Gastroesophageal sphincter (tissue), 4 donors: ENCODE measurements around the gene LDLRAD2. TPM values are rescaled to one million over a fixed set of nuclear protein-coding genes. Genes with fewer than 3 reads are reported as not detected.

Experiments
- ATAC-seq: fragments of 150-250 bp; one replicate; pipeline ENCODE4 v1.9.1; 2016; ENCODE audit warnings: mild to moderate bottlenecking, moderate library complexity
- H3K27ac ChIP-seq, 4 donors: fragments of 200-600 bp; sonication (generic) in 3 of 4; 1 replicate in 3 of 4; 2 replicates in 1 of 4; pipeline ENCODE4 v1.5.1; 2016 to 2019
- H3K27me3 ChIP-seq: fragments of 200-600 bp; sonication (generic); one replicate; pipeline ENCODE4 v1.5.1; 2019
- H3K36me3 ChIP-seq, 2 donors: fragments of 200-600 bp; sonication (generic); one replicate each; pipeline ENCODE4 v1.5.1; 2019; ENCODE audit warnings: control low read depth in 1 of 2
- H3K4me1 ChIP-seq, 3 donors: fragments of 200-600 bp; sonication (generic); 1 replicate in 2 of 3; 2 replicates in 1 of 3; pipeline ENCODE4 v1.5.1; 2016 to 2019; ENCODE audit warnings: control low read depth in 2 of 3
- H3K4me3 ChIP-seq, 2 donors: fragments of 200-600 bp; sonication (generic); one replicate each; pipeline ENCODE4 v1.5.1; 2019; ENCODE audit warnings: mild to moderate bottlenecking in 1 of 2, moderate library complexity in 1 of 2
- H3K9me3 ChIP-seq, 3 donors: fragments of 200-600 bp; sonication (generic); one replicate each; pipeline ENCODE4 v1.5.1; 2017 to 2019; ENCODE audit warnings: control low read depth in 2 of 3
- EP300 ChIP-seq: sonication (generic); formaldehyde crosslinking; IDR thresholded peaks from one replicate; pipeline ENCODE4 v1.6.1; 2017; ENCODE audit warnings: antibody characterized with exemption, mild to moderate bottlenecking
- POLR2A ChIP-seq, 2 donors: fragments of 450-650 bp; IDR thresholded peaks; one replicate each; pipeline ENCODE4 v1.6.1; 2017; ENCODE audit warnings: antibody characterized with exemption in 2 of 2, mild to moderate bottlenecking in 2 of 2, moderate library complexity in 1 of 2
- POLR2AphosphoS5 ChIP-seq: sonication (generic); formaldehyde crosslinking; IDR thresholded peaks from one replicate; pipeline ENCODE4 v1.6.1; 2017; ENCODE audit warnings: antibody characterized with exemption
- WGBS, 2 donors: methylation state at CpG; one replicate each; pipeline ENCODE4 v1.1.5; 2018; ENCODE audit warnings: low coverage in 1 of 2; 5-methylcytosine and 5-hydroxymethylcytosine counted together
- total RNA-seq, 4 donors: library from RNA; depleted of rRNA; stranded (reverse); fragments of >200 nt; gene quantifications; one replicate each; pipeline ENCODE4 v1.1.0, GENCODE V29; 2016
- TF ChIP-seq, protein P1 (sequence below), 4 experiments: fragments of 200-600 bp in 2 of 4; fragments of 450-650 bp in 2 of 4; sonication (generic) in 1 of 4; IDR thresholded peaks; one replicate each; pipeline ENCODE4 v1.5.1; 2017 to 2019; ENCODE audit warnings: antibody characterized with exemption in 4 of 4, mild to moderate bottlenecking in 2 of 4, moderate library complexity in 2 of 4

LDLRAD2 gene
- total RNA-seq, 4 donors from 2014 or later: 0.08 TPM; not detected in 3

DNA sequence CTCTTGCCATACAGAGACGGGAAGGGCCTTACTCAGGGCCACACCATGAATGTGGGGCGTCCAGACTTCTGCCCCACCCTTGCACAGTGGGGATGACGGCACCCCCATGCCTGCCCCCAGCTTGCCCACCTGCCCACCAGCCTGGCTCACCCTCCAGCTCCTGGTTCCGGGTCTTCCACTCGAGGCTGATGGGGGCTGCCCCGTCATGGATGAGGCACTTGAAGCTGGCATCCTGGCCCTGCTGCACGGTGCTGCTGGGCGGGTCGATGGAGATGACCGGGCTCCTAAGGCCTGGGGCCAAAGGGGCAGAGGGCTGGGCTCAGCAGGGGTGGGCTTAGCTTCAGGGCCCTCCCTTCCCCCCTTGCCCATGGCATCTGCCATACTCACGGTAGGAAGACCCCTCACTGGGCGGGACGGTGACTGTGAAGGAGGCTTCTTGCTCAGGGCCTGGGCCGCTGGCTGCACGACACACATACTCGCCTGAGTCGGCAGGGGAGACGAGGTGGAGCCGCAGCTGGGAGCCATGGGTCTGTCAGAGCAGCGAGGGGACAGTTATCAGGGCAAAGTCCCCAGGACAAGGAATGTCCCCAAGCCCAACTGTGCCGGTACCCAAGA is 29.9 kb downstream of the LDLRAD2 start:
- ATAC-seq: no peak
- TF ChIP-seq POLR2AphosphoS5 (no peak), POLR2A (IDR thresholded peaks at IDR 0.05) (no peak), EP300 (no peak)
- TF ChIP-seq, protein P1, sequence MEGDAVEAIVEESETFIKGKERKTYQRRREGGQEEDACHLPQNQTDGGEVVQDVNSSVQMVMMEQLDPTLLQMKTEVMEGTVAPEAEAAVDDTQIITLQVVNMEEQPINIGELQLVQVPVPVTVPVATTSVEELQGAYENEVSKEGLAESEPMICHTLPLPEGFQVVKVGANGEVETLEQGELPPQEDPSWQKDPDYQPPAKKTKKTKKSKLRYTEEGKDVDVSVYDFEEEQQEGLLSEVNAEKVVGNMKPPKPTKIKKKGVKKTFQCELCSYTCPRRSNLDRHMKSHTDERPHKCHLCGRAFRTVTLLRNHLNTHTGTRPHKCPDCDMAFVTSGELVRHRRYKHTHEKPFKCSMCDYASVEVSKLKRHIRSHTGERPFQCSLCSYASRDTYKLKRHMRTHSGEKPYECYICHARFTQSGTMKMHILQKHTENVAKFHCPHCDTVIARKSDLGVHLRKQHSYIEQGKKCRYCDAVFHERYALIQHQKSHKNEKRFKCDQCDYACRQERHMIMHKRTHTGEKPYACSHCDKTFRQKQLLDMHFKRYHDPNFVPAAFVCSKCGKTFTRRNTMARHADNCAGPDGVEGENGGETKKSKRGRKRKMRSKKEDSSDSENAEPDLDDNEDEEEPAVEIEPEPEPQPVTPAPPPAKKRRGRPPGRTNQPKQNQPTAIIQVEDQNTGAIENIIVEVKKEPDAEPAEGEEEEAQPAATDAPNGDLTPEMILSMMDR (IDR thresholded peaks at IDR 0.05): no peak
- WGBS, 2 donors: 60% methylated on average over 1 of the region's 21 CpGs; no CpG with 5 or more reads in 1 of the 2 donors
- Histone ChIP-seq H3K4me3 (no peak overlapping the region), H3K27me3 (no peaks in the 10 kb centered on the region), H3K4me1 (no peaks in the 10 kb centered on the region), H3K9me3 (no peaks in the 10 kb centered on the region), H3K27ac (peak overlapping the region in 1 of 4 donors; percentile 6), H3K36me3 (peaks cover 0 to 100% of the 10 kb centered on the region in 2 donors)

DNA sequence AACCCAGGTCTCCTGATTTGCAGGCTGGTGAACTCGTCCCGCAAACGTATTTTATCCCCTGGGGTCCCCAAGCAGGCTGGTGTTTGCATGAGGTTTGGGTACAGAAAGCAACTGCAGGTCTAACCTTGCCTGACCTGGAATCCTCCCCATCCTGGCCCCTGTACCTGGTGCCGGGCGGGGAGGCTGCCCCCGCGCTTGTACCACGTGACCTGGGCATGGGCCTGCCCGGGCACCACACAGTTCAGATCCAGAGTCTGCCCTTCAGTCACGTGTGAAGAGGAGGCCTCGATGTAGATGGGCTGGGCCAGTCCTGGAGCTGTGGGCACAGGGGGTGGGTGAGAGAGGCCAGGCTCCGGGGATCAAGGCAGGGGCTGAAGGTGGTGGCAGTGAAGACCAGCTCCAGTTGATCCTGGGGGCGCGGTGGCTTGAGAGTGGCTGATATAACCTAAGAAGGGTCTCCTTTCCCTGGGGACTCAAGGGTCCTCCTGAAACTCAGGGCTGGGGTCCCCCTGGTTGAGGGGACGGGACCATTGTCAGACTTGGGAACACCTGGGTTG is 30.6 kb downstream of the LDLRAD2 start:
- peak overlapping the region in 1 of 4 donors; percentile 13 for H3K27ac ChIP-seq
- H3K36me3 ChIP-seq: peaks cover 0 to 100% of the 10 kb centered on the region in 2 donors
- H3K9me3 ChIP-seq: no peaks in the 10 kb centered on the region
- no peak for ATAC-seq
- no peak overlapping the region for H3K4me3 ChIP-seq
- no peaks in the 10 kb centered on the region for H3K27me3 ChIP-seq
- no peaks in the 10 kb centered on the region for H3K4me1 ChIP-seq
- WGBS, 2 donors: 100% methylated on average over 1 of the region's 15 CpGs
- TF ChIP-seq POLR2AphosphoS5 (no peak), EP300 (no peak), POLR2A (IDR thresholded peaks at IDR 0.05) (no peak)
- TF ChIP-seq, protein P1 (IDR thresholded peaks at IDR 0.05): no peak

DNA sequence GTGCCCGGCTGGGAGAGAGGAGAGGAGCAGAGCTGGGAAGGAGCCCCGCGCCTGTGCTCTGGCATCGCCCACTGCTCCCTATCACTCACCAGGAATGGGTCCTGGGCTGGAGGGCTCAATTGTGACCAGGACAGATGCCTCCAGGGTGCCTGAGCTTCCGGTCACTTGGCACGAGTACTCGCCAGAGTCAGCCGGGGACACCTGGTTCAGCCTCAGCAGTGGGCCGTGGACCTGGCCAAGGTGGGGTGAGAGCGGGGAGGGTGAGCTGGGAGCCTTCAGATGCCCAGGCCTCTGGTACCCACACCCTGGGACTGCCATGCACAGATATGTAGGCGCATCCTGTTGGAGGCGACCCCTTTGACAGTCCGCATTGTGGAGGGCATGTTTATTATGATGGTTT is 31.1 kb downstream of the LDLRAD2 start:
- no peak for ATAC-seq
- H3K27me3 ChIP-seq: no peaks in the 10 kb centered on the region
- peaks cover 0 to 100% of the 10 kb centered on the region in 2 donors for H3K36me3 ChIP-seq
- no peak overlapping the region for H3K4me3 ChIP-seq
- H3K4me1 ChIP-seq: no peaks in the 10 kb centered on the region
- H3K27ac ChIP-seq: no peak overlapping the region
- H3K9me3 ChIP-seq: no peaks in the 10 kb centered on the region
- 100% methylated on average over 1 of the region's 13 CpGs; no CpG with 5 or more reads in 1 of the 2 donors for WGBS, 2 donors
- TF ChIP-seq EP300 (no peak), POLR2AphosphoS5 (no peak), POLR2A (IDR thresholded peaks at IDR 0.05) (no peak)
- TF ChIP-seq, protein P1 (IDR thresholded peaks at IDR 0.05): no peak

DNA sequence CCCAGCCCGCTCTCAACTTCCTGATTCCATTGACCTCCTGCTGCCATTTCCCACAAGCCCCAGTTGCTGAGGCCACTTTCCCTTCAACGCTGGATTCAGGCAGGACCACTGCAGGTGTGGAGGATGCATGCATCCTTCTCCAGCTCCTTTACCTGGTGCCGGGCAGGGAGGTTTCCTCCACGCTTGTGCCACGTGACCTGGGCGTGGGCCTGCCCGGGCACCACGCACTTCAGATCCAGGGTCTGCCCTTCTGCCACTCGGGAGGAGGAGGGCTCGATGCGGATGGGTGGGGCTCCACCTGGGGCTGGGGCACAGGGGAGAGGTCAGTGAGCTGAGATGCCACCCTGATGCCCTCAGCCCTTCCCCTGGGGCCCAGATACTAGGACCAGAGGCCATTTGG is 31.9 kb downstream of the LDLRAD2 start:
- peak overlapping the region in 2 of 4 donors; percentile 10 for H3K27ac ChIP-seq

More for the DNA sequence above, 31.9 kb downstream of the LDLRAD2 start:
- Histone ChIP-seq H3K36me3 (peaks cover 0 to 100% of the 10 kb centered on the region in 2 donors), H3K4me1 (no peaks in the 10 kb centered on the region), H3K9me3 (no peaks in the 10 kb centered on the region), H3K4me3 (no peak overlapping the region), H3K27me3 (no peaks in the 10 kb centered on the region)
- ATAC-seq: no peak
- no peak for TF ChIP-seq EP300
- TF ChIP-seq, protein P1 (IDR thresholded peaks at IDR 0.05): no peak
- TF ChIP-seq POLR2AphosphoS5: no peak
- no peak for TF ChIP-seq POLR2A (IDR thresholded peaks at IDR 0.05)
- 88% methylated on average over 3 of the region's 11 CpGs; no CpG with 5 or more reads in 1 of the 2 donors for WGBS, 2 donors
